ENCODE data around the gene TAP2.

TAP2 gene

GRCh38 chr6:32833664-32834063 is 4.9 kb downstream of the TAP2 start:
- H3K4me3 ChIP-seq (ENCODE audit: low read depth, low read length) = no peak overlapping the region
- POLR2A ChIA-PET = no interaction called here
- CTCF ChIA-PET = interaction anchor here (2.5 kb wide), 1 partner anchor 34 kb away, joined by 8 read pairs; no protein-coding TSS in a partner anchor
- TF ChIP-seq, protein P1, sequence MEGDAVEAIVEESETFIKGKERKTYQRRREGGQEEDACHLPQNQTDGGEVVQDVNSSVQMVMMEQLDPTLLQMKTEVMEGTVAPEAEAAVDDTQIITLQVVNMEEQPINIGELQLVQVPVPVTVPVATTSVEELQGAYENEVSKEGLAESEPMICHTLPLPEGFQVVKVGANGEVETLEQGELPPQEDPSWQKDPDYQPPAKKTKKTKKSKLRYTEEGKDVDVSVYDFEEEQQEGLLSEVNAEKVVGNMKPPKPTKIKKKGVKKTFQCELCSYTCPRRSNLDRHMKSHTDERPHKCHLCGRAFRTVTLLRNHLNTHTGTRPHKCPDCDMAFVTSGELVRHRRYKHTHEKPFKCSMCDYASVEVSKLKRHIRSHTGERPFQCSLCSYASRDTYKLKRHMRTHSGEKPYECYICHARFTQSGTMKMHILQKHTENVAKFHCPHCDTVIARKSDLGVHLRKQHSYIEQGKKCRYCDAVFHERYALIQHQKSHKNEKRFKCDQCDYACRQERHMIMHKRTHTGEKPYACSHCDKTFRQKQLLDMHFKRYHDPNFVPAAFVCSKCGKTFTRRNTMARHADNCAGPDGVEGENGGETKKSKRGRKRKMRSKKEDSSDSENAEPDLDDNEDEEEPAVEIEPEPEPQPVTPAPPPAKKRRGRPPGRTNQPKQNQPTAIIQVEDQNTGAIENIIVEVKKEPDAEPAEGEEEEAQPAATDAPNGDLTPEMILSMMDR (IDR thresholded peaks at IDR 0.05; ENCODE audit: insufficient read depth, low read length, missing control alignments) = no peak
- no peak for DNase-seq (ENCODE audit: low read depth, low spot score)

DNA sequence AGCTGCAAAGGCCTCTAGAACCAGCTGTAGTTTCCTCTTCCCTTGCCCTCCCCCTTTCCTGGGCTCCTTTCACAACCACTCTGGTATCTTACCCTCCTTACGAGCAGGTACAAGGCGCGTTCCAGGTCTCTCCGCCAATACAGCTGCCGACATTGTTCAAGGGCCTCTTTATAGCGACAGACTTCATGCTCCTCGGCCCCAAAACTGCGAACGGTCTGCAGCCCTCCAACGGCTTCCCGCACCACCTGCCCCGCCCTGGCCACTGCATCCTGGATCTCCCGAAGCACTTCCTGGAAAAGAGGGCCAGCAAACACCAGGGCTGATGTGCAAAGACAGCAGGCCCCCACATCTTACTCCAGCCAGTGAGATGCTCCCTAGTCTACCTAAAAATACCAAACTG is 6.0 kb downstream of the TAP2 start:
- H3K4me3 ChIP-seq (ENCODE audit: low read depth, low read length) = no peak overlapping the region
- ChIA-PET CTCF (interaction anchor here (0.6 to 2.5 kb wide), 5 partner anchors 10 to 35 kb away, joined by 3 to 8 read pairs (median 3); no protein-coding TSS in a partner anchor), POLR2A (no interaction called here)
- DNase-seq (ENCODE audit: low read depth, low spot score) = no peak
- TF ChIP-seq, protein P1 (IDR thresholded peaks at IDR 0.05; ENCODE audit: insufficient read depth, low read length, missing control alignments) = no peak

DNA sequence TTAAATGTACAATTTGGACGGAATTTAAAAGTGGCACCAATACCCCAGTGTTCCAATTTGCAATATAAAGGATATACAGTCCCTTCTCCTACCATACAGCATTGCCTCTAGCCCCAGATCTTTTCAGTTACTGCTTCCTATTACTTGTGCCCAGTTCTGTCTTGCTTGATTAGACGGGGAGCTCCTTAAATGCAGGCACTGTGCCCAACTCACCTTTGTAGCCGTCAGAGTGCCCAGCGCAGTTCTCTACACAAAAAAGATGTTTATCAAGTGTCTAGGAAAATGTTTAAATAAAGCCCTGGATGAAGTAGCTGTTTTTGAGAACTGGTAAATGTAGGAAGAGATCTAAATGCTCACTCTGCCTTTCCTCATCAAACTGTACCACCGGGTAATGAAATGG is 7.6 kb downstream of the TAP2 start:
- no peak for DNase-seq (ENCODE audit: low read depth, low spot score)
- no peak overlapping the region for H3K4me3 ChIP-seq (ENCODE audit: low read depth, low read length)
- ChIA-PET POLR2A (no interaction called here), CTCF (interaction anchor here (0.8 to 1.4 kb wide), 3 partner anchors 9 to 37 kb away, joined by 3 to 5 read pairs (median 4); no protein-coding TSS in a partner anchor)
- TF ChIP-seq, protein P1 (IDR thresholded peaks at IDR 0.05; ENCODE audit: insufficient read depth, low read length, missing control alignments) = no peak

DNA sequence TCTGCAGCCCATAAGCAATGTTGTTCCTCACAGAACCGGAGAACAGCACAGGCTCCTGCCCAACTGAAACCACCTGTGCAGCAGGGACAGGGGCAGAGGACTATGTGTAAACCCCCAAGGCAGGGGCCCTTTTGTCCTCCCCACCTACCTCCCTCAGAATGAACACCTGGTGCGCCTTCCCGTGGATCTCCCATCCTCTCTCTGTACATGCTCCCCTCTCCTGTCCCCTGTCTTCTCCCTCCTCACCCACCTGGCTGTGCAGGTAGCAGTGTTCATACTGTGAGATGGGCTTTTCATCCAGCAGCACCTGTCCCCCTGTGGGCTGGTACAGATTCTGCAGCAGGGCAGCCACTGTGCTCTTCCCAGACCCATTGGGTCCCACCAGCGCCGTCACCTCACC is 8.5 kb downstream of the TAP2 start:
- no peak for DNase-seq (ENCODE audit: low read depth, low spot score)
- CTCF ChIA-PET = interaction anchor here (5.1 to 6.2 kb wide), 2 partner anchors 10 to 38 kb away, joined by 77 to 91 read pairs; partner anchors contain the start of gene TAP2
- POLR2A ChIA-PET = no interaction called here

GRCh38 chr6:32829495-32829894 is 9.0 kb downstream of the TAP2 start:
- TF ChIP-seq, protein P1 (IDR thresholded peaks at IDR 0.05; ENCODE audit: insufficient read depth, low read length, missing control alignments) = no peak
- ChIA-PET POLR2A (no interaction called here), CTCF (interaction anchor here (1.8 to 6.2 kb wide), 3 partner anchors 10 to 39 kb away, joined by 5 to 91 read pairs (median 77); partner anchors contain the start of genes PSMB9, TAP1 and TAP2)
- DNase-seq (ENCODE audit: low read depth, low spot score) = no peak
- H3K4me3 ChIP-seq (ENCODE audit: low read depth, low read length) = no peak overlapping the region

More for the DNA sequence above, 8.5 kb downstream of the TAP2 start:
- TF ChIP-seq, protein P1 (IDR thresholded peaks at IDR 0.05; ENCODE audit: insufficient read depth, low read length, missing control alignments) = no peak
- H3K4me3 ChIP-seq (ENCODE audit: low read depth, low read length) = no peak overlapping the region

DNA sequence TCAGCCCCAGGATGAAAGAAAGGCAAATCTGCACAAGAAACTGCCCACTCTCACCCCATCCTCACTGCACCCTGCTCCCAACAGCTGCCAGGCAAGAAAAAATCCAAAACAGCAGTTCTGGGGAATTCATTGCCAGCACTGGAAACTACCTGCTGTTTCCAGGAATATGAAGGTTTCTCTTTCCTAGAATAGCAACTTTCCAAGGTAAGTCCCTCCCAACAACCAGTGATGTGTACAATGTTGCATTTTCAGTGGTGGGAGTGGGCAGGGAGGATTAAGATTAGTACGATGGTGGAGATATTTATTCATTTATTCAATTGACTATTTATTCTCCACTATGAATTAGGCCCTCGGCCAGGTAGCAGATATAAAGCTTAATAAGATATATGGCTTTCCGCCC is 11.5 kb downstream of the TAP2 start:
- H3K4me3 ChIP-seq (ENCODE audit: low read depth, low read length) = no peak overlapping the region
- TF ChIP-seq, protein P1 (IDR thresholded peaks at IDR 0.05; ENCODE audit: insufficient read depth, low read length, missing control alignments) = no peak
- ChIA-PET CTCF (interaction anchor here (1.2 to 6.2 kb wide), 7 partner anchors 13 to 45 kb away, joined by 3 to 91 read pairs (median 8); partner anchors contain the start of genes PSMB9, TAP1 and TAP2), POLR2A (interaction anchor here (2.0 kb wide), 1 partner anchor 12 kb away, joined by 6 read pairs; the partner anchor contains the start of gene TAP2)
- no peak for DNase-seq (ENCODE audit: low read depth, low spot score)

All from AG04449 (cell line).